Globus pallidus (tissue), 1 donor: ENCODE data around the gene CEP128.

Experiments used
- DNase-seq: peaks from one replicate; pipeline ENCODE4 v3.0.0-alpha.2; 2015; ENCODE audit warnings: low spot score

CEP128 gene

DNA sequence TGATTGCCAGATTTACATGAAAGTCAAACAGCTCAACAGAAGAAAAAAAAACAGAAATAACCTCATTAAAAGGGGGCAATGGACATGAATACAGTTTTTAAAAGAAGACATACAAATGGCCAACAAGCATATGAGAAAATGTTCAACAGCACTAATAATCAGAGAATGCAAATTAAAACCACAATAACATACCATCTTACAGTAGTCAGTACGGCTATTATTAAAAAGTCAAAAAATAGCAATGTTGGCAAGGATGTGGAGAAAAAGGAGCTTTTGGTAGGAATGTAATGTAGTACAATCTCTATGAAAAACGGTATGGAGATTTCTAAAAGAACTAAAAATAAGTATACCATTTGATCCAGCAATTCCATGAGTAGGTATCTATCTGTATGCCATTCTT, 272.1 kb downstream of the CEP128 start:
- DNase-seq = no peak

DNA sequence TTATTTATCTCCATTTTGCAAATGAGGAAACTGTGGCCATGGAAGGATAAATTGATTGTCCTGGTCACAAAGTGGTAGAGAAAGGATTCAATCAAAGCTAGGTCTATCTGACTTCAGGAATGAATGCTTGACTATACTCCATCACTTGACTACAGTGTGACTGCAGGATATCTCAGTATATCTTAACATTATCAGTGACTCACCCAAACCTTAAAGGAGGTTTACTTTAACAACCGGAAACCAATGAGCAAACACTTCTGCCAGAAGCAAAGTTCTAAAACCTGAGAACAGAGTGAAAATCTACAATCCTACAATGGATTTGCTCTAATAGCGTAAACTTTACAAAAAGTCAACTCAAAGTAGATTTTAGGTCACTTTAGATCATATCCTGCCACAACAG, 277.0 kb downstream of the CEP128 start:
- DNase-seq = no peak

DNA sequence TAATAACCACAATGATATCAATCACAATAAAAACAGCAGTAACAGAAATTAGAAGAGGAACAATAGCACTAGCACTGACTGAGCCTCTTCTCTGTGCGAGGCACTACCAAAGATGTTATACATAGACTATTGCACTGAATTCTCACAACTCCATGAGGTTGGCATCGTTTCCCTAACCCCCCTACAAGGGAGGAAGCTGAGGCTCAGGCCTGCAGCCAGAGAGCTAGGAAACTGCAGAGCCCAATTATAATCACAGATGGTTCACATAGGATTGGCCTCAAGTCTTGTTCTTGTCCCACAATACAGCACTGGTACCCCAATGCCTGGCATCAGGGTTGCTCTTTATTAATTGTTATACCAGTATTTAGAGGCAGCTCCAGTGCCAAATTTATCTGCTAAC, 278.0 kb downstream of the CEP128 start:
- DNase-seq = peak; percentile 16

DNA sequence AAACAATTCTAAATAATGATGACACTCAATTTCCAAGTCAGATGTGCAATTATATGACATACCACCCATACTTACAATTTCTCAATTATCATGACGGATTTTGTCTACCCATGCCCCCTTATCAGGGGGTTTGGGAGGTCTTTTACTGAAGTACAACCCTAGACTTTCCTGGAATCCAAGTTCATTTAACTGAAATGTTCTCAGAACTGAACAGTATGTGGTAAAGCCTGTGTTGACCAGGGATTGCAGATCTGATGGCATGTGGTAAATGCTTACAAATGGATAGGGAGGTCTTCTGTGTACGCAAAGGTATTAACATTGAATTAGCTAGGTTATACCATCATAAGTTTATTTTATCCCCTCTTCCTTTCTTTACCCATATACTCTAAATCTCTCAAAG, 281.8 kb downstream of the CEP128 start:
- DNase-seq = no peak

DNA sequence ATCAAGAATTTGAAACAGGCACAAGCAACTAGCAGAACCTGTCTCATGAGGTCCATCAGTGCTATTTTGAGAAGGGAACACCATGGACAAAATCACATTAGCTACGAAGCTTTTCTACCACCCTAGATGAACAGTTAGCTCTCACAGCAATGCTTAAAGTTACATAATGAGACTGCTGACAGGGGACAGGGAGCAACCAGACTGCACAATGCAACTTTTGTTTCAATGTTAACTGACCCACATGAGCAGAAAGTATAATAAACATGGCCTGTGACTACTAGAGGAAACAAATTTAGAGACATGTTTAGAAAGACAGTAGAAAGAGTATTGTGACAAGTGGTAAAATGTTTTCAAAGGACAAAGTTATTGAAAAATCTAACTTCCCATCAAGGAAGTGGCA, 282.8 kb downstream of the CEP128 start:
- DNase-seq = peak; percentile 81

DNA sequence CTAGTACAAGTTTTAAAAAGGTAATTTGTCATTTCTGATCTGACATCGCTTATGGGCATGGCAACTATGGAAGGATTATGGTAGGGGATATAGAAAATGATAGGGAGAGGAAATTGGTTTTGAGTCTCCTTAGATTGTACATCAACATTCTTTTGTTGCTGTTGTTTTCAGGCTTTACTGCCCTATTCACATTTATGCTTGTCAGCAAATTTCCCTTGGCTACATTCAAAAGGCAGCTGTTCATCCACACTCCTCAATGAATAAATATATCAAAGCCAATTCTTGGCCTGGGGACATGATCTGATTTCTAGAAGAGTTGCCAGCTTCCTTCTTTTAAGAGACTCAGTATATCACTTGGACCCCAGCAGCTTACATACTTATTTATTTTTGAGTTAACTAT, 283.4 kb downstream of the CEP128 start:
- DNase-seq = peak; percentile 42

DNA sequence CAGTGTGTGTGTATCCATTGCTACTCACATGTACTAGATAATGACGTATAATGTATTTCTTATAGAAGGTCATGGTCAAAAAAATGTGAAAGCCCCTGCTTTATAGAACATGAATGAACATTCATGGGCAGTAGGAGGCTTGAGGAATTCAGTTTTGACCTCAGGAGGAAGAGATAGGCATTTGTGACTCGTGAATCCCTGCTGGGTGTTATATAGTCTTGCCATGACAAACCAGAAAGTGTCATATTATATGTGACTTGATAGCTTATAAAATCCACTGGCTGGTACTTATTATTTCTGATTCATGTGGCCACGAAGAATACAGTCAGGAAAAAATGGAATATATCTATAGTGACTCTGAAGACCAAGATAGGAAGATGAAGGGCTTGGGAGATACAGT, 287.6 kb downstream of the CEP128 start:
- no peak for DNase-seq

DNA sequence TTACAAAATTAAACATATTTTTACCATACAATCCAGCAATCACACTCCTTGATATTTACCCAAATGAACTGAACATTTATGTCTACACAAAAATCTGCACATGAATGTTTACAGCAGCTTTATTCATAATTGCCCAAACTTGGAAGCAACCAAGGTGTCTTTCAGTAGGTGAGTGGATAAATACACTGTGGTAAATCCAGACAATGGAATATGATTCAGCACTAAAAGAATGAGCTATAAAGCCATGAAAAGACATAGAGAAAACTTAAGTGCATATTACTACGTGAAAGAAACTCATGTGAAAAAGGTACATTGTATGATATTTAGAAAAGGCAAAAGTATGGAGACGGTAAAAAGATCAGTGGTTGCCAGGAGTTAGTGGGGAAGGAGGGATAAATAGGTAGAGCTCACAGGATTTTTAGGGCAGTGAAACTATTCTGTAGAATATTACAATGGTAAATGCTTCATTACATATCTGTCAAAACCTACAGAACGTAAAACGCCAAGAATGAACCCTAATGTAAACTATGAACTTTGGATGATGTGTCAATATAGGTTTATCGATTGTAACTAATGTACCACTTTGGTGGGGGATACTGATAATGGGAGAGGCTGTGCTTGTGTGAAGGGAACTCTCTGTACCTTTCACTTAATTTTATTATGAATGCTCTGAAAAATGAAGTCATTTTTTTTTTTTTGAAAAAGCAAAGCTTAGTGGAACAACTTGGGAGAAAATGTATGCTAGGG, 295.7 kb downstream of the CEP128 start:
- no peak for DNase-seq

DNA sequence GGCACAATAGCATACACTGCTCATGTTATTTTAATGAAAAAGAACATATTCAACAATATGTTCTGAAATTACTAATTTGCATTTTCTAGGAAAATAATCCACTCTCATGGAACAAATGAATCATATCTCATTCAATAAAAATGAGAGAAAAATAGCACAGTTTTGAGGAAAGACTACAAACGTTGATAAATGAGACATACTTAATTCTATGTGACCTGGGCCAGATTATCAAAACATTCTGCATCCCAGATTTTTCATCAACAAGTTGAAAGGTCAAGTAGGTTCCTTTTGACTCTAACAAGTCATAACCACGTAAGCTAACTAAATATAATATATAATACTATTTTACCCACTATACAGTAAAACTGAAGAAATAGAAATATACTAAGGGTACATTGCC, 296.7 kb downstream of the CEP128 start:
- no peak for DNase-seq

DNA sequence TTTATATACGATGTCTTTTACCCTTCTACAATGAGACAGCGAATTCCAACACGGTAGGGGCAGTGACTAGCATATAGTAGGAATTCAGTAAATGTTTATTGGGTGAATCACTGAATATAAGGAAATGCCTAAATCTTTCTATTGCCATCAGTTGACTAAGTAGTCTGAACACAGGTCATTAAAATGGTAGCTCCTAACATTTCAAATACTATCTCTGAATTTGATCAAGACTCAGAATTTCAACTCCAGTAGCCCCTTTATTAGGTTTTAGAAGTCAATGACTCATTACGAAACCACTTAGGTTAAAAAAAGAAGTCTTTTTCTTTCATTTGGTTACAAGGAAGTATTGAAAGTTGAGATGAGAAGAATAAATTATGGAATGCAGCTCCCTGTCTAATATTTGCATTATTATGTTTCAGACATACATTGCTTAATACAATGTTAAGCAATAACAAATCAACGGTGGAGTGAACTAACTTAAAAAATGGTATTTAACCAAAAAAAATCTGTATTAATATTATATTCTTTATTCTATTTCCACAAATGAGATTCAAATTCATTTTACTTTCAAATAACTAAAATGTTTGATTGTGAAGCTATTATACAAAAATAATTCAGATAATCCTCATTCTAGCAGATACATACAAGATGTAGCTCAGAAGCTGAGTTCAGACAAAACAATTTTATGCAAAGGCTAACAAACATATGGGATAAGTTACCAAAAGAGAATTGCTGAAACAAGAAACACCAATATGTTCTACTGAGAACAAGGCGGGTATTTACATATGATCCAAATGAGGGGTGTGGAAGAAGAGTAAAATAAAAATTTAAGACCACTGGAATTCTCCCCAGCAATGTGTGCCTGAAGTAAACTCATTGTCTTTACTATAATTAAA, 302.7 kb downstream of the CEP128 start:
- DNase-seq = no peak

DNA sequence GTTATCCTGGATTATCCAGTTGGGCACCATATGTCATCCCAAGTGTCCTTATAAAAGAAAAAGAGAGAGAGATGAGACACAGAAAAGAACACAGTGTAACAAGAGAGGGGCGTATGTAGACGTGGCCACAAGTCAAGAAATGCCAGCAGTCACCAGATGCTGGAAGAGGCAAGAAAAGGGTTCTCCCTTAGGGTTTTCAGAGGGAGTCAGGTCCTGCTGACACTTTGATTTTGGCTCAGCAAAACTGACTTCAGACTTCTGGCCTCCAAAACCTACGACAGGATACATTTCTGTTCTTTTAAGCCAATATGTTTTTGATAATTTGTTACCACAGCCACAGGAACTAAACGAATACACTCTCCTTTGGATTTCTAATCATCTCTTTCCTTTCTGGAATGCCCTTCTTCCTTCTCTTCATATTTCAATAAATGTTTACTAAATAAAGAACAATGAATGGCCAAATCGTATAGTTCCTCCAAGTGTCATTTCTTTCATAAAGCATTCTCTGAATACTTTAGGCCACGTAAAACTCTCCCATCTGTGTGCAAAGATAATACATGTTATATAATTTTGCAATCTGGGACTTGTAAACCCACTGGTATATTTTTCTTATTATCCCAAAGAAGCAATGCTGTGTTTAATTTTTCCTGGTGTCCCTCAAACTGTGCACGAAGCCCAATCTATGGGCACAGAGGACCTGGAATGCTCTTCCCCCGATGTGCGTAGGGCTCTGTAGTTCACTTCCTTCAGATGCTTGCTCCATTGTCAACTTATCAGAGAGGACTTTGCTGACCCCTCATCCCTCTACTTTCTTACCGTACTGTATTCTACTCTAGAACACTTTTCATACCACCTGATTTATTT, 303.6 kb downstream of the CEP128 start:
- DNase-seq = no peak

DNA sequence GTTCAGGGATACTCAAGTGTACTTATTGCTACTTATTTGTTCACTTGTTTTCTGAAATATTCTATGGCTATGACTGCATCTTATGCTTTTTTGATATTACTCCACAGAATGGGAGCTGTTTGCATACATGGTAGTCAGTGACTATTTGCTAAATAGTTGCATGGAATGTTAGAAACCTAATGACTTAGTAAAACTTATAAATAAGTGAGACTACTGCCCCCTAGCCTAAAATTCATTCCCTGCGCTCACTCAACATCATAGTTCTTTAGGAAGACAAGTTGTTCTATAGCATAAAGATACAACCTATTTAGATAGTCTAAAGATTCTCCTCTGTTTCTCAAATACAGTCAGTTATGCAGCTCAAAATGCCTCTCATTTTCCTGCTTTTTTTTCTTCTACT, 305.5 kb downstream of the CEP128 start:
- DNase-seq = peak; percentile 8

DNA sequence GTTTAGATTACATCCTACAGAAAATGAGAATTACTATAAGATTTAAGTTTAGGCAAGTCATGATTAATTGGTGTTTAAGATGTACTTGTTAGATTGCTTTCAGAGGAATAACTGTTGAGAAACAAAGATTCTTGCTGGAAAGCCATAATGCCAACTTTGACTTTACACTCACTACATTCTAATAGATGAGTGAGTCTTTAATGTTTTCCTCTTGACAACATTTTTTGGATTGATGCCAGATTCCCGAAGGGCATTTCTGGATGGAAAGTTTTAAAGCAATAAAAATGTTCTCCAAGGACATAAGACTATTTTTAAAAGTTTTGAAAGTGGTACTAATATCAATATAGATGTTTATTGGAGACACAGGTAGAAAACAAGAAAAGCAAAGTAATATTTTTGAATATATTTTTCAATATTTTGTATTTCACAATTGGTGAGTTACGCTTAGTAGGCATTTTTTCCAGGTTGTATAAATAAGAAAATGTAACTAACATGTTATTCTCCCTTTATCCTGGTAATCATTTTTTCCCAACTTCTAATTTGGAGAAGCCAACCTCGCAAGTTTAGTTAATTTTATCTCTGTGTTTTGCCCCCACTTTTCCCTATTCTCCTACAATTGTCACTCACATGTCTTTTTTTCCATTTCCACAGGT, 307.3 kb downstream of the CEP128 start:
- DNase-seq = no peak

DNA sequence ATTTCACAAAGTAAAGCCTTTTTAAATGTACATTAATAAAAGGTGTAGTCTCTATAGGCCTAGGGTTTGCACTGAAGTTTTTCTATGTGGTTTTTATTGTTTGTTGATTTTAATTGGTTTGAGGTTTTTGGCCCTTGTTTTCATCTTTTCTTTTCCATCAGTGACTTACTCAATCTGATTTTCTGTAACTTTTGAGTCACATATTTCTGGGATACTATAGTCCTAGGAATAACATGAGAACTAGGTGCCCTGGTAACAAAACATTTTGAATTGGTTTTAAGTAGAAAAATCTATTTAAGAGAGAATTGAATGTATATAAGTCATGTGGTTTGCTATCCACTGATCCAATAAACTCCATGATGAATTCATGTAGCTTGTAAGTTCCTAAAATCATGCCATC, 311.9 kb downstream of the CEP128 start:
- DNase-seq = no peak

DNA sequence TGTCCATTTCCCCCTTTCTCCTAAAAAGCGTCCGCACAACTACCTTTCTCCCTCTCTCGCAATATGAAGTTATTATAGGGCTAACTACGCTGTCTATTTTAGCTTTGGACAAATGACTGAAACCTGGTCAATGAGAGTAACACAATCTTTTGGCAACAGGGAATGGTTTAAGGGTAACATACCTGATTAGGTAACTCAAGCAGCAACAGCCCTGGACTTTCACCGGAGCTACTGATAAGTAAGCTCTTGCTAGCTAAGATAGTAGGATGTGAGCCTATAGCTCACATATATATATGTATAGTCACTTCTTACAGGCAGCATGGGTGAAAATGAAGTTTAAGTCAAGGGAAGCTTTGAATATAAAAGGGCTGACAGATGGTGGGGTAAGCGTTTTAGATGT, 313.0 kb downstream of the CEP128 start:
- no peak for DNase-seq

DNA sequence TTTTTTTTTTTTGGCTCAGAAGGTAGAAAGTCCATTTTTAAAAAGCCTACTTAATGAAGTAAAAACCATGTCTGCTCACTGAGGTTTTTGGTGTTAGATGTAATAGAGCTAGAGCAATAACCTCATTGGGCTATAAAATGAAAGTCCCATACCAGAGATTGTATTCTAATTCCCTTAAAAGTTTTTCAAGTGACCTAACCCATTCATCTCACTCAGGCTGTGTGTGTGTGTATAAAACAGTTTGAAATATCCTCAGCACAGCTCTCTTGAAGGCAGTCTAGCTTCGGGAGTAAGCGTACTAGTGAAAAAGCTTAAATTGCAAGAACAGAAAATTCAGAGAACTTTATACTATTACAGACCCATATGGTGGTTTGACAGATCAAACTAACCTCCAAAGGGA, 313.8 kb downstream of the CEP128 start:
- DNase-seq = no peak

DNA sequence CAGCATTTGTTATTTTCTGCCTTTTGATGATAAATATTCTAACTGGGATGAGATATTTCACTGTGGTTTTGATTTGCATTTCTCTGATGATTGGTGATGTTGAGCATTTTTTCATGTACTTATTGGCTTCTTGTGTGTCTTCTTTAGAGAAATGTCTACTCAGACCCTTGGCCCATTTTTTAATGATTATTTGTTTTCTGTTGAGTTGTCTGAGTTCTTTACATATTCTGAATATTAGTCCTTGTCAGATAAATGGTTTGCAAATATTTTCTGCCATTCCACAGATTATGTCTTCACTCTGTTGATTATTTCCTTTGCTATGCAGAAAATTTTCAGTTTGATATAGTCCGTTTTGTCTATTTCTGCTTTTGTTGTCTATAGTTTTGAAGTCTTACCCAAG, 317.0 kb downstream of the CEP128 start:
- DNase-seq = no peak

DNA sequence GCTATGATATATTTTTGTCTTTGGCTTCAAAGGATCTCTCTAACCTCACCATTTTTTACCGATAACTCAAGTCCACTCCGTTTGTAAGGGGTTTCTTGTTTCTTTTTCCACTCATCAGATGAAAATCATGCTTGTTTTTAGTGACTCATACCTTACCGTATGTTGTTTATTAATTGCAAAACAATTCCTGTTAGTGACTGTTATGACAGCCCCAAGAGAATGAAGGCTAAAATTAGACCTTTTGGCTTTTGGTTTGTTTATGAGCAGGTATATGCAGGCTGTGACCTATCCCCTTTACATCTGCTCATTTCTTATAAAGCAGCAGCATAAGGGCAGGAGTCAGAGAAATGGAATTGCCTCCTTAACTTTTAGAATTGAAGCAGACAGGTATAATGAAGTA, 319.8 kb downstream of the CEP128 start:
- DNase-seq = no peak

DNA sequence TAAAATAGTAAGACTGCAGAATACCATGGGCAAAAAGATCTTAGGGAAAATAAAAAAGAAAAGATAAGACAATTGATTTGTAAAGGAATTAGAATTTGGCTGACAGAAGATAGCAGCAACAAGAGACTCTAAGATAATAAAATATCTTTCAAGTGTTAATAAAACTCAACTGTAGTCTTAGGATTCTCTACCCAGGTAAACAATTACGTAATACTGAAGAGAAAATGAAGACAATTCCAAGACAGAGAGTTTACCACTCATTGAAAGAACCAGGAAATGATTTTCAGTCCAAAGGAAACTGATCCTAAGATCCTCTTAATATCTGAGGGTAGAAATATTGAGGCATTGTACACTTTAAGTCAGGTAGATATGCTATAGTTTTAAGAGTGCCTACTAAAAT, 321.1 kb downstream of the CEP128 start:
- no peak for DNase-seq

DNA sequence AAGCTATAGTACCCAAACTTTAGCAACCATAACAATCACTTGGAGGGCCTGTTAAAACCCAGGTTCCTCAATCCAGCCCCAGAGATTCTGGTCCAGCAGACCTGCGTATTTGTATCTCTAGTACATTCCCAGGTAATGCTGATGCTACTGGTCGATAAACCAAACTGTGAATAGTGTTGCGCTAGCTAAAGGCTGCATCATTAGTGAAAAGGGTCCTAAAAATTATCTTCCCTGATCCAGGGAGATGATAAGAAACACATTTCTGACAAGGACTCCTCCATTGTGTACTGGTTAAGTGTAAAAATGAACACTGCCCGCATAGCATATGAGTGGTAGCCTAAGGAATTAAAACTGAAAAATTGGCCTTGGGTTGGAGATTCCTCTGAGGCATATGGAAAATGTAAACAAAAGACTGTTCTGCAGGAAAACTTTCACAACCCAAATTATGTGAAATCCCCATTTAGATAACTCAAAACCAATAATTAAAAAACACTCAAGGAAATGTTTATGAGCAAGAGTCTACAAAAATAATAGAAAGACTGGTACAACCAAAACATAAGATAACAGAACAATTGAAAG, 322.7 kb downstream of the CEP128 start:
- no peak for DNase-seq

DNA sequence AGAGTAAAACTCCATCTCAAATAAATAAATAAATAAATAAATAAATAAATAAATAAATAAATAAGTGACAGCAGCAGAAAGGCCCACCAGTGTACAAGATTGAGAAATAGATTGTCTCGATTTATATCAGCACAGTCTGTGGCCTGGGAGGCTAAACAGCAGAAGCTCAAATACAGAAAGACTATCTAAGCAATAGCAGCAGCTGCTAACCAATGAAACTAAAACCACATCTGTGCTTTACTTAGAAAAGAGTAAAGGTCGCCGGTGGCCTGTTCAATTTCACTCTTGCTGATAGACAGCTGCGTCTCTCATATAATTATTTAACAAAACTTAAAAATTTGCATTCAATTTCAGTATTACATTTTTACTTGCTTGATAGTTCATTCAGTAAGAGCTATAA, 325.7 kb downstream of the CEP128 start:
- DNase-seq = no peak

DNA sequence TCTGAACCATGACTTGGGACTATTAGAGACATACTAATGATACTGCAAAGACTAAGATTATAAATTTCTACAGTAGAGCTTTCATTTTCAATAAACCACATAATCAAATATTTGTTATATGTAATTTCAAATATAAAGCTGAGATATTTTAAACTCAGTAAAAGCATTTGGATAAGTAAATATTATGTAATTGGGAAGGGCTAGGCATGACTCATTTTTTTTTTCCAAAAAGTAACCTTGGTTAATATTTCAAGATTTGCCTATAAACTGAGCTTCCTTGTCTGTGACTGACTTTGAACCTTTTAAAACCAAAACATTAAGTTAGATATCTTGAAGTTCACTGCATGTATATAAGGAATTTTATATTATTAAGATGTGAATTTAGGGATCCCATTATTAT, 332.5 kb downstream of the CEP128 start:
- no peak for DNase-seq
